IMR-90 (cell line): Measurements from ENCODE around the gene RASA1. TPM values are rescaled to one million over a fixed set of nuclear protein-coding genes. Genes with fewer than 3 reads are reported as not detected.

Source experiments
- ATAC-seq: fragments of 200-7000 bp; cut with Tn5 transposase; 2 replicates; pipeline ENCODE4 v1.9.1; 2020; ENCODE audit warnings: low read depth, mild to moderate bottlenecking, moderate library complexity
- BruUV-seq: library from RNA; stranded (reverse); fragments of 400-500 nt; replicated peaks from 2 replicates; lab custom pipeline; 2021; lab: Mats Ljungman, UMichigan
- CTCF ChIA-PET: fragments of 300-600 bp; formaldehyde crosslinking; extraction: SDS; loops from one replicate; lab custom pipeline; 2021; ENCODE audit warnings: antibody characterized with exemption; lab: Yijun Ruan, JAX
- POLR2A ChIA-PET: fragments of 300-600 bp; sonication (Branson Sonifier 250); formaldehyde crosslinking; loops from one replicate; lab custom pipeline; 2022; ENCODE audit warnings: antibody characterized with exemption; ENCODE audit not compliant: unreplicated experiment; lab: Charles Lee
- DNase-seq: peaks from one replicate; pipeline ENCODE4 v3.0.0; 2013
- H2AFZ ChIP-seq: replicated peaks from 2 replicates; pipeline ENCODE3; 2013; ENCODE audit warnings: low read length, mild to moderate bottlenecking; ENCODE audit not compliant: poor library complexity
- H2AK5ac ChIP-seq: 2 replicates; pipeline ENCODE4 v1.6.1; 2013; ENCODE audit warnings: low read depth, low read length, inconsistent platforms
- H2AK9ac ChIP-seq: replicated peaks from 2 replicates; pipeline ENCODE3; 2013; ENCODE audit warnings: mild to moderate bottlenecking, low read depth, low read length, moderate library complexity; ENCODE audit not compliant: poor library complexity
- H2BK120ac ChIP-seq: 2 replicates; pipeline ENCODE4 v1.6.1; 2013; ENCODE audit warnings: low read depth, low read length, inconsistent platforms
- H2BK15ac ChIP-seq: 3 replicates; pipeline ENCODE4 v1.6.1; 2013; ENCODE audit warnings: low read depth, low read length, inconsistent platforms
- H2BK20ac ChIP-seq: 2 replicates; pipeline ENCODE4 v1.6.1; 2013; ENCODE audit warnings: low read depth, mild to moderate bottlenecking, inconsistent platforms, low read length, moderate library complexity
- H2BK5ac ChIP-seq: 2 replicates; pipeline ENCODE4 v1.6.1; 2013; ENCODE audit warnings: mild to moderate bottlenecking, low read depth, low read length, inconsistent platforms; ENCODE audit not compliant: poor library complexity, severe bottlenecking
- H3K14ac ChIP-seq: replicated peaks from 2 replicates; pipeline ENCODE4 v1.6.1; 2013; ENCODE audit warnings: low read depth, low read length, inconsistent platforms
- H3K18ac ChIP-seq: 2 replicates; pipeline ENCODE4 v1.6.1; 2013; ENCODE audit warnings: low read depth, low read length, control low read depth
- H3K23ac ChIP-seq: 2 replicates; pipeline ENCODE4 v1.6.1; 2013; ENCODE audit warnings: low read depth, low read length, inconsistent platforms
- H3K27ac ChIP-seq: 2 replicates; pipeline ENCODE4 v1.5.1; 2013; ENCODE audit warnings: mild to moderate bottlenecking, control low read depth, low read length; ENCODE audit not compliant: insufficient read depth
- H3K27me3 ChIP-seq: 2 replicates; pipeline ENCODE4 v1.6.1; 2013; ENCODE audit warnings: low read length; ENCODE audit not compliant: control insufficient read depth, insufficient read depth
- H3K36me3 ChIP-seq: 2 replicates; pipeline ENCODE4 v1.6.1; 2013; ENCODE audit warnings: low read length, mixed read lengths; ENCODE audit not compliant: control insufficient read depth, insufficient read depth
- H3K4ac ChIP-seq: 2 replicates; pipeline ENCODE4 v1.6.1; 2013; ENCODE audit warnings: low read depth, low read length, inconsistent platforms
- H3K4me1 ChIP-seq: 2 replicates; pipeline ENCODE4 v1.6.1; 2013; ENCODE audit warnings: low read length, mixed read lengths; ENCODE audit not compliant: control insufficient read depth, insufficient read depth
- H3K4me2 ChIP-seq: 2 replicates; pipeline ENCODE4 v1.6.1; 2013; ENCODE audit warnings: low read depth, mild to moderate bottlenecking, control low read depth, low read length, moderate library complexity
- H3K4me3 ChIP-seq: 2 replicates; pipeline ENCODE4 v1.5.1; 2013; ENCODE audit warnings: low read depth, mild to moderate bottlenecking, control low read depth, low read length, moderate library complexity; ENCODE audit not compliant: insufficient read depth
- H3K56ac ChIP-seq: 2 replicates; pipeline ENCODE4 v1.6.1; 2013; ENCODE audit warnings: low read length, inconsistent platforms; ENCODE audit not compliant: insufficient read depth; ENCODE audit errors: extremely low read depth
- H3K79me1 ChIP-seq, 2 experiments: 2 replicates each; pipeline ENCODE4 v1.6.1; 2013; ENCODE audit warnings: low read length in 2 of 2, inconsistent platforms in 1 of 2, low read depth in 1 of 2
- H3K9ac ChIP-seq: 2 replicates; pipeline ENCODE4 v1.6.1; 2013; ENCODE audit warnings: low read depth, low read length, control low read depth
- H3K9me1 ChIP-seq: 2 replicates; pipeline ENCODE4 v1.6.1; 2013; ENCODE audit warnings: low read length, inconsistent platforms; ENCODE audit not compliant: insufficient read depth
- H3K9me3 ChIP-seq: 2 replicates; pipeline ENCODE4 v1.6.1; 2013; ENCODE audit warnings: low read length; ENCODE audit not compliant: control insufficient read depth, insufficient read depth
- H4K20me1 ChIP-seq: 2 replicates; pipeline ENCODE4 v1.6.1; 2013; ENCODE audit warnings: low read length, inconsistent platforms; ENCODE audit not compliant: insufficient read depth
- H4K5ac ChIP-seq: 2 replicates; pipeline ENCODE4 v1.6.1; 2013; ENCODE audit warnings: mild to moderate bottlenecking, low read depth, low read length, control low read depth
- H4K8ac ChIP-seq, 2 experiments: 2 replicates each; pipeline ENCODE4 v1.6.1; 2013; ENCODE audit warnings: low read depth in 2 of 2, low read length in 2 of 2, control low read depth in 1 of 2, inconsistent platforms in 1 of 2
- H4K91ac ChIP-seq: 2 replicates; pipeline ENCODE4 v1.6.1; 2013; ENCODE audit warnings: low read depth, low read length, inconsistent platforms; ENCODE audit not compliant: insufficient read depth
- ELK1 ChIP-seq: fragments of 150-350 bp; IDR thresholded peaks from 2 replicates; pipeline ENCODE4 v1.6.1; 2016; ENCODE audit warnings: low read depth, mild to moderate bottlenecking, low read length, moderate library complexity, borderline replicate concordance
- FOS ChIP-seq: fragments of 150-350 bp; IDR thresholded peaks from 2 replicates; pipeline ENCODE4 v1.6.1; 2016; ENCODE audit warnings: low read depth, low read length
- MAFK ChIP-seq: IDR thresholded peaks from 2 replicates; pipeline ENCODE4 v1.6.1; 2012; ENCODE audit warnings: low read depth, low read length, improper control_type of control experiment
- MAZ ChIP-seq: IDR thresholded peaks from 2 replicates; pipeline ENCODE4 v1.6.1; 2012; ENCODE audit warnings: low read depth, mild to moderate bottlenecking, low read length, improper control_type of control experiment, moderate library complexity, borderline replicate concordance
- NFE2L2 ChIP-seq: fragments of 150-350 bp; IDR thresholded peaks from 2 replicates; pipeline ENCODE4 v1.6.1; 2016; ENCODE audit warnings: low read depth, mild to moderate bottlenecking, low read length
- RAD21 ChIP-seq: IDR thresholded peaks from 2 replicates; pipeline ENCODE4 v1.6.1; 2012; ENCODE audit warnings: low read length, improper control_type of control experiment
- RCOR1 ChIP-seq: IDR thresholded peaks from 2 replicates; pipeline ENCODE4 v1.6.1; 2012; ENCODE audit warnings: mild to moderate bottlenecking, low read length, improper control_type of control experiment; ENCODE audit not compliant: insufficient replicate concordance
- RFX5 ChIP-seq: IDR thresholded peaks from 2 replicates; pipeline ENCODE4 v1.8.0; 2012; ENCODE audit warnings: low read depth, mild to moderate bottlenecking, low read length, moderate library complexity
- USF2 ChIP-seq: fragments of 150-350 bp; IDR thresholded peaks from 2 replicates; pipeline ENCODE4 v1.6.1; 2017; ENCODE audit warnings: mild to moderate bottlenecking, antibody characterized with exemption, low read length, low read depth
- WGBS, 2 experiments: methylation state at CpG; one replicate each; pipeline versions ENCODE4 v1.1.5 to v1.1.7; 2013; ENCODE audit warnings: missing lambda C conversion rate in 2 of 2; ENCODE audit not compliant: insufficient read length in 1 of 2; ENCODE audit errors: extremely low coverage in 2 of 2; 5-methylcytosine and 5-hydroxymethylcytosine counted together
- dilution Hi-C: fragments of 300-500 bp; cut with HindIII; formaldehyde crosslinking; loops from one replicate; pipeline ENCODE4 v1.14.3; 2018; ENCODE audit warnings: low sequenced_read_pairs; ENCODE audit not compliant: unreplicated experiment
- in situ Hi-C: fragments of 300-500 bp; cut with MboI; formaldehyde crosslinking; loops from 3 replicates; pipeline ENCODE4 v1.14.3; 2019; ENCODE audit warnings: low sequenced_read_pairs, inconsistent platforms, mixed read lengths
- intact Hi-C: fragments of 100-400 bp; cut with micrococcal nuclease; formaldehyde crosslinking; loops from 2 replicates; pipeline ENCODE4 v1.10.0; 2022
- polyA plus RNA-seq, 3 experiments: library from polyadenylated mRNA; depleted of rRNA; stranded (reverse); fragments of >200 nt; gene quantifications; 2 replicates each; pipeline ENCODE4 v1.2.3, GENCODE V29; 2012; ENCODE audit warnings: low replicate concordance in 1 of 3
- total RNA-seq: library from RNA; depleted of rRNA; stranded (reverse); fragments of >200 nt; gene quantifications from 2 replicates; pipeline ENCODE4 v1.2.3, GENCODE V29; 2012

RASA1 gene
- total and polyA plus RNA-seq, 2 of the 4 experiments (the other 2 are of a cell fraction) = 37.6 to 45.7 TPM

GRCh38 chr5:87354496-87354895, 86.8 kb downstream of the RASA1 start:
- Histone ChIP-seq H3K79me1 (peaks cover 28 to 38% of the 10 kb centered on the region in 2 experiments), H2AK5ac (no peak overlapping the region), H3K18ac (no peak overlapping the region), H2BK120ac (no peak overlapping the region), H3K36me3 (peaks cover 8% of the 10 kb centered on the region; the same call in 1 of the 2 replicates), H3K9me1 (no peaks in the 10 kb centered on the region), H3K4me1 (peaks cover 1% of the 10 kb centered on the region; the same call in 1 of the 2 replicates), H3K4me2 (no peak overlapping the region), H3K4me3 (no peak overlapping the region), H3K23ac (no peak overlapping the region), H2AK9ac (no peak overlapping the region), H4K91ac (no peak overlapping the region), H2BK5ac (no peak overlapping the region), H4K20me1 (no peaks in the 10 kb centered on the region), H3K27ac (no peak overlapping the region), H2BK20ac (no peak overlapping the region), H4K8ac (no peak overlapping the region), H3K27me3 (no peaks in the 10 kb centered on the region), H3K9ac (no peak overlapping the region), H2BK15ac (no peak overlapping the region), H3K9me3 (peaks cover 4% of the 10 kb centered on the region; the same call in 1 of the 2 replicates), H3K4ac (no peak overlapping the region), H3K56ac (no peak overlapping the region), H4K5ac (no peak overlapping the region), H3K14ac (no peak overlapping the region), H2AFZ (no peak overlapping the region)
- no peak for DNase-seq
- WGBS, 2 experiments = no CpG with 5 or more reads among the region's 1 CpG
- BruUV-seq = no TSS peak
- POLR2A ChIA-PET = no interaction called here
- intact Hi-C loops (no loop called here), in situ Hi-C loops (no loop called here), dilution Hi-C loops (no loop called here)
- CTCF ChIA-PET = no interaction called here
- TF ChIP-seq MAZ (no peak), MAFK (no peak), RFX5 (no peak), NFE2L2 (no peak), RAD21 (no peak), RCOR1 (no peak), USF2 (no peak), ELK1 (no peak), FOS (no peak)
- ATAC-seq = no peak
